Smooth muscle cell (in vitro differentiated cells): ENCODE results near the gene TECPR1. TPM values are rescaled to one million over a fixed set of nuclear protein-coding genes. Genes with fewer than 3 reads are reported as not detected.

Source experiments
- DNase-seq: peaks from one replicate; lab custom pipeline; 2025; ENCODE audit not compliant: unreplicated experiment; lab: John Stamatoyannopoulos, UW
- H2AFZ ChIP-seq: fragments of 200-600 bp; sonication (generic); 2 replicates; pipeline ENCODE4 v1.6.0; 2016; ENCODE audit warnings: antibody characterized with exemption, low read depth, mild to moderate bottlenecking
- H3F3A ChIP-seq: fragments of 200-600 bp; sonication (generic); 2 replicates; pipeline ENCODE4 v1.6.0; 2017; ENCODE audit warnings: antibody characterized with exemption, low read depth
- H3K27ac ChIP-seq: fragments of 200-600 bp; sonication (generic); 2 replicates; pipeline ENCODE4 v1.5.1; 2016; ENCODE audit warnings: low read depth, mild to moderate bottlenecking
- H3K27me3 ChIP-seq: fragments of 200-600 bp; sonication (generic); 2 replicates; pipeline ENCODE4 v1.6.1; 2016; ENCODE audit warnings: low read depth, mild to moderate bottlenecking
- H3K36me3 ChIP-seq: fragments of 200-600 bp; sonication (generic); 2 replicates; pipeline ENCODE4 v1.5.1; 2016; ENCODE audit warnings: low read depth
- H3K4me1 ChIP-seq: fragments of 200-600 bp; sonication (generic); 2 replicates; pipeline ENCODE4 v1.5.1; 2016; ENCODE audit warnings: low read depth
- H3K4me2 ChIP-seq: fragments of 200-600 bp; sonication (generic); 2 replicates; pipeline ENCODE4 v1.6.0; 2016; ENCODE audit warnings: mild to moderate bottlenecking
- H3K4me3 ChIP-seq: fragments of 200-600 bp; sonication (generic); 2 replicates; pipeline ENCODE4 v1.5.1; 2016; ENCODE audit warnings: mild to moderate bottlenecking
- H3K79me2 ChIP-seq: fragments of 200-600 bp; sonication (generic); 2 replicates; pipeline ENCODE4 v1.6.0; 2016; ENCODE audit warnings: low read depth, mild to moderate bottlenecking
- H3K9ac ChIP-seq: fragments of 200-600 bp; sonication (generic); 2 replicates; pipeline ENCODE4 v1.6.0; 2016; ENCODE audit warnings: low read depth
- H3K9me3 ChIP-seq: fragments of 200-600 bp; sonication (generic); replicated peaks from 2 replicates; pipeline ENCODE4 v1.5.1; 2016; ENCODE audit warnings: low read depth
- H4K20me1 ChIP-seq: fragments of 200-600 bp; sonication (generic); 2 replicates; pipeline ENCODE4 v1.6.0; 2016; ENCODE audit warnings: low read depth
- CTCF ChIP-seq: fragments of 200-600 bp; sonication (generic); IDR thresholded peaks from 2 replicates; pipeline ENCODE4 v1.5.1; 2017; ENCODE audit warnings: borderline replicate concordance, mild to moderate bottlenecking, antibody characterized with exemption; ENCODE audit not compliant: insufficient read depth, poor library complexity, severe bottlenecking
- WGBS: methylation state at CpG from one replicate; pipeline ENCODE4 v1.1.7; 2016; ENCODE audit warnings: low lambda C conversion rate; 5-methylcytosine and 5-hydroxymethylcytosine counted together
- polyA plus RNA-seq: library from polyadenylated mRNA; unstranded; fragments of >200 nt; fragmentation: Nextera tagmentation; extraction: Ambion mirVana; gene quantifications from 2 replicates; pipeline ENCODE4 v1.2.1, GENCODE V29; 2016
- total RNA-seq: library from RNA; depleted of rRNA; stranded (reverse); fragments of >200 nt; gene quantifications from 2 replicates; pipeline ENCODE4 v1.2.3, GENCODE V29; 2014

The TECPR1 gene
- total and polyA plus RNA-seq, 2 experiments from 2014 or later = 8.9 to 33.1 TPM

GRCh38 chr7:98229441-98229840 is 22.6 kb downstream of the TECPR1 start:
- H2AFZ ChIP-seq = no peak overlapping the region
- no peak for DNase-seq
- no peak overlapping the region for H3K4me3 ChIP-seq
- TF ChIP-seq CTCF = no peak
- H3K36me3 ChIP-seq = no peaks in the 10 kb centered on the region
- no peaks in the 10 kb centered on the region for H3F3A ChIP-seq
- no peaks in the 10 kb centered on the region for H3K4me1 ChIP-seq
- WGBS = 96% methylated on average over 11 of the region's 11 CpGs
- no peak overlapping the region for H3K4me2 ChIP-seq
- H3K9me3 ChIP-seq = no peaks in the 10 kb centered on the region
- no peaks in the 10 kb centered on the region for H3K27me3 ChIP-seq
- H3K9ac ChIP-seq = no peak overlapping the region
- no peaks in the 10 kb centered on the region for H3K79me2 ChIP-seq
- H3K27ac ChIP-seq = no peak overlapping the region
- no peaks in the 10 kb centered on the region for H4K20me1 ChIP-seq

- no peaks in the 10 kb centered on the region for H3K4me1 ChIP-seq
- no peak for TF ChIP-seq CTCF
Measured at GRCh38 chr7:98228801-98229200, 23.2 kb downstream of the TECPR1 start.

GRCh38 chr7:98227939-98228338 is 24.1 kb downstream of the TECPR1 start:
- Histone ChIP-seq H3K9me3 (no peaks in the 10 kb centered on the region), H3K9ac (no peak overlapping the region), H3K79me2 (no peaks in the 10 kb centered on the region), H3K36me3 (no peaks in the 10 kb centered on the region), H3K4me3 (no peak overlapping the region), H3K27me3 (no peaks in the 10 kb centered on the region), H4K20me1 (no peaks in the 10 kb centered on the region), H3K4me1 (no peaks in the 10 kb centered on the region), H2AFZ (no peak overlapping the region), H3K4me2 (no peak overlapping the region), H3F3A (no peaks in the 10 kb centered on the region), H3K27ac (no peak overlapping the region)
- TF ChIP-seq CTCF = no peak
- DNase-seq = no peak
- WGBS = 97% methylated on average over 18 of the region's 18 CpGs

More at GRCh38 chr7:98228801-98229200, 23.2 kb downstream of the TECPR1 start:
- Histone ChIP-seq H2AFZ (no peak overlapping the region), H3K9me3 (no peaks in the 10 kb centered on the region), H3K79me2 (no peaks in the 10 kb centered on the region), H3K9ac (no peak overlapping the region), H3K4me2 (no peak overlapping the region), H3K36me3 (no peaks in the 10 kb centered on the region), H4K20me1 (no peaks in the 10 kb centered on the region), H3K27me3 (no peaks in the 10 kb centered on the region), H3K4me3 (no peak overlapping the region), H3F3A (no peaks in the 10 kb centered on the region), H3K27ac (no peak overlapping the region)
- no peak for DNase-seq
- WGBS = 95% methylated on average over 16 of the region's 16 CpGs

- WGBS = 84% methylated on average over 16 of the region's 16 CpGs
Measured at GRCh38 chr7:98225913-98226614, 26.0 kb downstream of the TECPR1 start.

More at GRCh38 chr7:98225913-98226614, 26.0 kb downstream of the TECPR1 start:
- no peak for DNase-seq
- Histone ChIP-seq H3K4me1 (no peaks in the 10 kb centered on the region), H3F3A (no peaks in the 10 kb centered on the region), H3K36me3 (no peaks in the 10 kb centered on the region), H3K79me2 (no peaks in the 10 kb centered on the region), H3K4me2 (no peak overlapping the region), H3K9me3 (no peaks in the 10 kb centered on the region), H3K27ac (no peak overlapping the region), H3K4me3 (no peak overlapping the region), H2AFZ (no peak overlapping the region), H4K20me1 (no peaks in the 10 kb centered on the region), H3K9ac (no peak overlapping the region), H3K27me3 (no peaks in the 10 kb centered on the region)
- TF ChIP-seq CTCF = no peak
